ENCODE results near the gene TOP1.

Gene TOP1

DNA sequence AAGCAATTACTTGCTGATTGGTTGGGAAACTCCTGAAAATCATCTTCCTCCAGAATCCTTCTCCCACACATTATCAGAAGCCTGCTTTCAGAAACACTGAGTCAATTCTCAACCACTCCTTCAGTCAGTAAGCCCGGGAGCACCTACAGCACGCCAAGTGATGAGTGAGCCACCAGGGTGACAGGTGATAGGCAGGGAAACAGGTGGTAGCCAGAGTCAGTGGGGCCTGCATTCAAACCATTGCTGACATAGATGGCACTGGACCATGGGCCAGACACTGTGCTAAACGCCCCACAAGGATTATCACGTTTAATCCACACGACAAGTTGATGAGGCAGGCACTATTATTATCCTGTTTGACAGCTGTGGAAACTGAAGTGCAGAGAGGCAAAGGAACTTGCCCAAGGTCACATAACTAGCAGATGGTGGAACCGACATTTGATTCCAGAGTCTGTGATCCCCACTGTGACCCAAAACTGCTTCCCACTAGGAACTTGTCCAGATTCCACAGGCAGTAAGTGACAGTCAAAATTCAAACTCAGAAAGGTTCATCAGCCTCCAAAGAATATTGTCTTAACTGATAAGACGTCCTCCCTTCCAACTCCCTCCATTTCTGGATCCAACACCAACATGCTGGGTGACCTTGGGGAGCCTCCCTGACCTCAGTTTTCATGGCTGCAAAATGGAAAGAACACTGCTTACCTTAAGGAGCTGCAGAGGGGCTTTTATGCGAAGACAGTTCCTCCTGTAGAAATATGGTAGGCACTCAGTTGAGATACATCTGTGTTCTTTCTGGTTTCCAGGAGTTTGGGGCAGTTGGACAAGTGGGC is 23.9 kb upstream of the TOP1 start:
- no peak for DNase-seq

DNA sequence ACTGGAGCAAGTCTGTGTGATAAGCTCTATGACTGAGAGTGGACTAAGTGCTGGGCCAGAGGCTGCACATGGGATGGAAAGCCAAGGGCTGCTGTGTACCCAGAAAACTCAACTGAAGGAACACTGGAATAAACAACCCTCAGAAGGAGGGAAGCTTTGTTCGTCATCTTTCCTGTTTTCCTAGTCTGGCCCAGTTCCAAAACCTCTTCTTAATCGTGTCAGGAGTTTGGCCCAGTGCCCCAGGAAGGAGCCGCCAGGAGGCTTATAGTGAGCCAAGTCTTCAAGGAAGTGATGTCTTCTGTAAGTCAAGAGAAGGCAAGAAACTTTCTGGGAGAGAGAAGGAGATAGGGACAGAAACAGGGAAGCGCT is 23.3 kb upstream of the TOP1 start:
- DNase-seq, result no peak

DNA sequence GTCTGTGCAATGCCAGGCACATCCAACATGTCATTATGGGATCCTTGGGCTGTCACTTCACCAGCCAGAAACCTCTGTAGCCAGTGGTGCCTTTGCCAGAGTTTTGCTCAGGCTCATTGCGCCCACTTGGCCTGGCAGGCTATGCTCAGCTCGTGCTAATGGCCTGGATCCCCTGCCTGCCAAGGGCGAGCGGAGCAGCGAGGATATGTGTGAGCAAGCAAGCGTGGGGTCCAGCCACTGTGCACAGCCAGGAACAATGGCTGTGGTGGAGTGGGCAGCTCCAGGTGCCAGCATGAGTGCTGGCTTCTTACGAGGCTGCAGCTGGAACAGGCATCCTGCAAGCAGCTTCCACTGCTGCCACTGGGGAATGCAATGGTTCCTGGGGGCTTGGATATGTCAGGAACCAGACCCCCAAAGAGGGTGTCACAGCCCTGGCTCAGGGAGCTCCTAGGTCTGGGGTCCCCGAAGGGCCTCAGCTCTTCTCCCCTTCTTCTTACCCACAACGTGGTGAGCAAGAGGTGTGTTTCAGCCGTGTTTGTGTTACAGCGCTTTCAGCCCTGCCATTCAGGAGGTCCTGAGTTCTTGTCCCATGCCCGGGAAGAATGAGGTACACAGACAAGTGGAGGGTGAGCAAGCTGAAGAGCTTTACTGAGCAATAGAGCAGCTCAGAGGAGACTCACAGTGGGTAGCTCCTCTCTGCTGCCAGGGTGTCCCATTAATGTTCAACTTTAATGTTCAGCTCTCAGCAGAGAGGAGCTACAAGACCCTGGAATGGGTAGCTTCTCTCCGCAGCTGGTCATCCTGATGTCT is 22.3 kb upstream of the TOP1 start:
- DNase-seq, result no peak

DNA sequence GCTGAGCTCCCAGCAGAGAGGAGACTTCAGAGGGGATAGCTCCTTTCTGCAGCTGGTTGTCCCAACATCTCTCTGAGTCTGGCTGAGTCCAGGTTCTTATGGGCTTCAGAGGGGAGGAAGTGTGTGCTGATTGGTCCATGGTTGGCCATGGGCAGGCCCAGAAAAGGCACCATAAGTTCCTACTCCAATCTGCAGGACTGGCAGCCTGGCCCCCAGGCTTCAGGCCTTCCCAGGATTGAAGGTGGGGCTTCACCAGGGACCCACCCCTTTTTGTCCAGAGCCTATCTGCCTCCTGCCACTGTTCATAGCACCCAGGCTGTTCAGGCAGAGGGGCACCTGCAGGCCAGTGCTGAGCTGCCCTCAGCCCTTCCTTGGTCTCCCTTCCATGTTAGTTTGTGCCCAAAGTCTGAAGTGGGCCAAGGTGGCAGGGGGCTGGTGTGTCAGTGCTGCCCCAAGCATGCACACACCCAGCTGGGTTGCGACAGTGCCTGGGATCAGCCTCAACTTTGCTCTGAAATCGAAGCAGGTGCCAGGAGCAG is 21.6 kb upstream of the TOP1 start:
- no peak for DNase-seq

DNA sequence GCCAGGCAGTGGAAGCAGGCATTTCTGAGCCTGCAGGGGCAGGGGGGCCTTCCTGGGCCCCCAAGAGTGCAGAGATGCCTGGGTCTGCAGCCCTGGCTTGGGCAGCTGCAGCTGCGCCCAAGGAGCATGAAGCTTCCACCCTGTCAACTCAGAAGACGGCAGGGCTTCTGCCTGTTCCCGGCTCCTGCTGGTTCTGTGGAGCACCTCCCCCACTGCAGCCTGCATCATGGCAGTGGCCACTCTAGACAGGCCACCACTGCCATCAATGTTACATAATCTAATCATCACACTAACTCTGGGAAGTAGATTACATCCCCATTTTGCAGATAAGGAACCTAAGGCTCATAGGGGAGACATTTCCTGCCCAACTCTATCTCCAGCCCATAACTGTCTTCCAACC is 21.1 kb upstream of the TOP1 start:
- no peak for DNase-seq

DNA sequence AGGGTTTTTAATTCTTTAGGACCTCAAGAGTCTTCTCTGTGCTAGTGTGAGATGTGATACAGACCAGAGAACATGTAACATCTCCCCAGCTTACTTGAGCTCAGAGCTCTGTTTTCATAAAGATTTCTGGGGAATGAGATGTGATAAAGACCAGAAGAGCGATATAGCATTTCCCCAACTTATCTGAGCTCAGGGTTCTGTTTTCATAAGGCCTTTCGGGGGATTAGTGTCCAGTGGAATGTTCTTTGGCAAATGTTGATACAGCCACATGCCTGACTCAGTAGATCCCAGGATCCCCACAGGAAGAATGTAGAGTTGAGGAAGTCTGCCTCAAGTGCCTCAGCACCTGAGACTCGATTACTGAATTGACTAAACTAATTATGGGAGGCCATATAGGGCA is 18.7 kb upstream of the TOP1 start:
- DNase-seq, result no peak

DNA sequence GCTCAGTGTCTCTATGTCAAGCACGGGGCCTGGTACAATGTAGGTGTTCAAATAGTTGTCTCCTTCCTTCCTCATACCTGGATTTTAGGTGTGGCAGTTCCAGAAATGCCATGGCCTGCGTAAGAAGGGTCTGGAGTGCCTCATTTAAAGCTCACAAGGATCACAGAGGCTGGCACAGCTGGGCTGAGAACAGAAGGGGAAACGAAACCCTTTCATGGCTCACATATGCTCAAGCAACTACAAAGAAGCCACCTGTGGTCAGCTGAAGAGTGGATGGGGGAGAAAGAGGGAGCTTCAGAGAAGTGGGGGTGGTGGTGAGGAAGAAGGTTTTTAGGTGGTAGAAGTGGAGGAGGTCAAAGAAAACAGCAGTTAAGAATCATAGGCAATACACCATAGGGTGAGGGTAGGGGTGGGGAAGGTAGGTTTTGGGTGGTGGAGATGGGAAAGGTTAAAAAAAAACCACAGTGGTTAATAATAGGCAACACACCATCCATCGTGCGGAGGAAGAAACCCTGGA is 17.0 kb upstream of the TOP1 start:
- DNase-seq, result no peak

DNA sequence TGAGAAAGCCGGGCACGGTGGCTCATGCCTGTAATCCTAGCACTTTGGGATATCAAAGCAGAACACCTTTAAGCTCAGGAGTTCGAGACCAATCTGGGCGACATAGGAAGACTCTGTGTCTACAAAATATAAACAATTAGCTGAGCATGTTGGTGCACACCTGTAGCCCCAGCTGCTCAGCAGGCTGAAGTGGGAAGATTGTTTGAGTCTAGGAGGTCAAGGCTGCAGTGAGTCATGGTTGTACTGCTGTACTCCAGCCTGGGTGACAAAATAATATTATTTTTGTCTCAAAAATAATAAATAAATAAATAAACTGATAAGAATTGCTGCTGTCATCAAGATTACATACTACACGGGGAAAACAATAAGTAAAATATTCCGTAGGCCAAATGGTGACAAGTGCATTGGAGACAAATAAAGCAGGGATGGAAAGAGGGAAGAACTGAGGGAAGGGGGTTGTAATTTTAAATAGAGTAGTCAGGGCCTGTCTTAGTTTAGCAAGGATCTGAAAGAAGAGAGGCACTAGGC is 14.0 kb upstream of the TOP1 start:
- no peak for DNase-seq

DNA sequence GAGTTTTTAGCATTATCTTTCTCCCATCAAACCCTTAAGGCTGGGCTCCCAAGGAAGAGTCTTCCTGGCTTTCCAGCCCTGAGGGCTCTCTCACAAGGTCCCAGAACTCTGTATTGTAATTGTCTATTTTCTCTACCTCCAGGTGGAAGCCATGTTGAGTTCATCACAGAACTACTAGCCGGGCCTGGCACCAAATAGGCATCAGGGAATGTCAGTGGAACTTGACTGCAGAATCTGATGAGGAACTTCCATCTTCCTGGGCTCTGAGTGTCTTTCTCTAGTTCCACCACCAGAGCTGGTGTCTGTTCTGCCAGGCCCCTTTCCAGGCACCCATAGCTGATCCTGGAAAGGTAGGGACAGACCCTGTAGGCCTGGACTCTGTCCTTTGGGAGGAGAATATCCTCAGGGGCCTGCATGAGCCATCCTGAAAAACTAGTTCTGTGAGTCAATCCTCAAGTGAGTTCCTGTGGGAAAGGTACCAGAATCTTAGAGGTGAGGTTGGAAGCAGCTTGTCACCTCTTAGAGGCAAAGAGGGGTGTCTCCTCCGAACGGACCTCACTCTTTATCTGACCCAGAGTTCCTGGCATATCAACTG is 11.1 kb upstream of the TOP1 start:
- DNase-seq, result no peak

DNA sequence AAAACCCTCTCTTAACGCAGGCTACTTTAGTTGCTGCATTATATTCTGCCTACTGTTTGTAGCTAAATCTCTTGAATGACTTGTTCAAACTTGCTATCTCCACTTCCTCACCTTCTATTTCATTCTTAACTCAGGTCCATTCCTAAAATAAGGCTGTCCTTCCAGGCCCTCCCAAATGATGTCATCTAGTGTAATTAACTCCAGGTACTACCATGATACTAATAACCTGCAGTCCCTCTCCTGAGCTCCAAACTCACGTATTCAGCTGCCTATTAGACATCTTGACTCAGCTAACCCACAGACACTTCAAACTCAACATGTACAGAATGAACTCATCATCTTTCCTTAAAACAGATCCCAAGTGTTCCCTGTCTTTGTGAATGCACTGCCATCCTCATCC is 10.5 kb upstream of the TOP1 start:
- DNase-seq, result no peak

DNA sequence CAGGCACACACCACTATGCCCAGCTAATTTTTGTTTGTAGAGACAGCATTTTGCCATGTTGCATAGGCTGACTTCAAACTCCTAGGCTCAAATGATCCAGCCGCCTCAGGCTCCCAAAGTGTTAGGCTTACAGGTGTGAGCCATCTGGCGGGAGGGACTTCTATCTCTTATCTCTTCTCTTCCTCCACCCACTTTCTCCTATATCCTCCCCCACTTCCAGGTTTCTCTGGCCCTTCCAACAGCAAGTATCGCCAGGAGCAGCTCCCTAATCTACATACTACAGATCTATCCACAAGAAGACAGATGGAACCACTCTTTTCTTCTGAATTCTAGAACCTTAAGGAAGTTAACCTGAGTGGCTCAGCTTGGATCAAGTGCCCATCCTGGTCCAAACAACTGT is 5.1 kb upstream of the TOP1 start:
- no peak for DNase-seq

DNA sequence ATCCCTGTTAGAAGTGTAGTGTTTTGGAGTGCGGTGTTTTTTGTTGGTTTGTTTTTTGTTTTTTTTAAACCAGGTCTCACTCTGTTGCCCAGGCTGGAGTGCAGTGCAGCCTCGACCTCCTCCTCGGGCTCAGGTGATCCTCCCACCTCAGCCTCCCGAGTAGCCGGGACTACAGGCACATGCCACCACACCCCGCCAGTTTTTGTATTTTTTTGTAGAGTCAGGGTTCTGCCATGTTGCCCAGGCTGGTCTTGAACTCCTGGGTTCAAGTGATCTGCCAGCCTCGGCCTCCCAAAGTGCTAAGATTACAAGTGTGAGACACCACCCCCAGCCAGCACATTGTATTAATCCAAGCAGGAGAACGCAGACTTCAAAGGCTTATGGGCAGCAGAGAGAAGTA is 1.3 kb upstream of the TOP1 start:
- DNase-seq, result no peak

DNA sequence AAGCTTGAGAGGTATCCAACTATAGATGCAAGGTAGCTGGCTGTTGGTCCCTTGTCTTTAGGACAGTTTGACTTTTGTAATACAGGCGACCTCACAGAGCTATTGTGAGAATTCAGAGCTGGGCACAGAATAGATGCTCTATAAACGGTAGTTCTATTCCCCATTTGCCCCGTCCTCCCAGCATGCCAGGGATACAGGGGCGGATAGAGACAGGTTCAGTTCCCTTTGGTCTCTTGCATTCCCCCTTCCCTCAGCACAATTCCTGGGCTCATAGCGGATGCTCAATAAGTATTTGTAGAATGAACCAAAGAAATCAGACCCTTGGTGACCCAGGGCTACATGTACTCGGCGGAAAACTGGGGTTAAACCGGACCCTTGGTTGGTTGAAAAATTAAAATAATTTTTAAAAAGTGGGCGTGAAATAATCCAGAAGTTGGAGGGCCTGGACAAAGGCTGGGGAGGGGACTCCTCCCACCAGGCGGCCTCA is 707 bp upstream of the TOP1 start:
- no peak for DNase-seq

DNA sequence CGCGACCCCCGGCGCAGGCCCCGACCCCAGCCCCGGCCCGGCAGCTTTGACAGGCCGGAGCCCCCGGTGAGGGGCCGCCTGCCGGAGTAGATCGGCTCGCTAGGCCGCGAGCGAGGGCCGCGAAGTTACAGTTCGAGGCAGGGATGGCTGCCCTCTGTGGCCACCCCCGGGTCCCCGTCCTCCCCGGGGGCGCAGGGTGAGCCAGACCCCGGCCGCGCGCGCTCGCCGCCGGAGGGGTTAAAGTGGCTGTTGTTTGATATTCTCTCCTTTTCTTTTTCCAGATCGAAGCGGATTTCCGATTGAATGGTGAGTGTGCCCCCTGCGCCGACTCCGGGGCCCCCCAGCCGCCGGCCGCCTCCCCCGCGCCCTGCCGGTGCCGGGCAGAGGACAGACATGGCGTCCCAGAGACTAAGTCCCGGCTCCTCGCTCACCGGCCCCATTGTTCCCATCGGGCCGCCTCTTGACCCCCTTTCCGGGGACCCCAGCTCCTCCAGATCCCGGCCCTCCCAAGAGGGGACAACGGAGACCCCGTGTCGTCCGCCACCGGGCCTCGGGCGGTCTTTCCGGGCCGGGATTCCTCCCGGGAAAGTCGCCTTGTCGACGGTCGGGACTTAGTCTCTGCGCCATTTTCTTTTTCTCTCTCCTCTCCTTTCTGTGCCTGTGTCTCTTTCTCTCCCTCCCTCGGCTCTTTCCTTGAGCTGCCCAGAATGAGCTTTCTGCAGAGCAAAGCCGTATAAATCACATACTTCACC is 704 bp downstream of the TOP1 start:
- peak; percentile 17 for DNase-seq

DNA sequence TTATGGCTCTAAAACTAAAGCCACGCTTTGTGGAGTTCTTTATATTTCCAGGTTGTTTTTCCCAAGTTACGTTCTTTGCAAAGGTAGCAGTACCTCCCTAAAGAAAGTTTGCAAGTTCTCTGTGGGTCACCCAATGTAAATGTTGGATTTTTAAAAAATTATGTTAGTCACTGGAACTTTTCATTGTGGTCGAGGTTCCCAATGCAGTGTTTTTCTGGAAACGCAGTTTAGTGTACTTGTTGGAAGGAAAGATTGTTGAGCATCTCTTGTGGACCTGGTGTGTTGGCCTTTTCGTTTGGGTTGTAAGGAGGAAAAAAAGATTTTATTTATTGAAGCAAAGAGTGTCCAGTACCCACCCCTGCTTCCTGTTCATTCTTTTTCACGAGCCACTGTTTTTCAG is 1.4 kb downstream of the TOP1 start:
- DNase-seq, result no peak

DNA sequence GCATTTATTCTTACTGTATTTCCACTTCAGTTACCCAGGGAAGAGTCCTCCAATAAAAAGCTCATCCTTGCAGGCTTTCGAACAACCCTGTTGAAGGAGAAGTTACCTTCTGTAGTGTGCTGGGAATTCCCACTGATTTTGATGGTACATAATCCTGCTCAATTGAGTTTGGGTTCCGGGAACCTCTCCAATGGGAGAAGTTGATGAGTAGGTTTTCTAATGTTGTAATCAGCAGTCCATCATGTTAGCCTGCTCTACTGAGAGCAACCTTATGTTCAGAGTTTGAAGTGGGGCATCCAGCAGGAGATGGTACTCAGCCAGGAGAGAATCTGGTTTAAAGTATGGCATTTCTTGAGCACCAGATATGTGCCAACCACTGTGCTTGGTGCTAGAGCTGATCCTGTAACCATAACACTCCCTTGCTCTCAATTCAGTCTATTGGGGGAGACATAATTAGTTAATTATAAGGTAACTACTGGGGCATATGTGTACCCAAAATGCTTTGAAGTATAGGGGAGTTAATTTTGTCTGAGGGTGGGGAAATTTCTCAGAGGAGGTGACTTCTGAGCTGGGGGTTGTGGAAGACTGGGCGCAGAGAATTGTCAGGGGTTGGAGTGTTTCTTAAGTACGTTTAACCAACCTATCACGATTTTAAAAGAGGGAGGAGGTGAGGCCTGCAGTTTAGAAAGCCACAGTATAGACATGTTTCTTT is 2.1 kb downstream of the TOP1 start:
- DNase-seq, result no peak

DNA sequence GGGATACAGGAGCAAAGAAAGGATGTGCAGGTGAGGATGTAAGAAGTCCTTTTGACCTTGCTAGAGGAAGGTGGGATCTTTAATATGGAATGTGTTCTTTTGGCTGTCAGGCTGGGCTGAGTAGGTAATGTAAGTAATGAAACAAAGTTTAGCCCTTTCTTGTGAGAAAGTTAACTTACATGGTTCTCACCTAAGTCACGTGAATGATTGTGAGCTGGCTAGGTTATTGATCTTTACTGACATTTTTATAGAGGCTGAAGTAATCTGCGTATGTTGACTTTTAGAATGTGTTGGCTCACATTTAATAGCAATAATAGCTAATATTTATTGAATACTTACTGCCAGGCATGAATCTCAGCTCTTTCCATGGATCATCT is 2.6 kb downstream of the TOP1 start:
- no peak for DNase-seq

DNA sequence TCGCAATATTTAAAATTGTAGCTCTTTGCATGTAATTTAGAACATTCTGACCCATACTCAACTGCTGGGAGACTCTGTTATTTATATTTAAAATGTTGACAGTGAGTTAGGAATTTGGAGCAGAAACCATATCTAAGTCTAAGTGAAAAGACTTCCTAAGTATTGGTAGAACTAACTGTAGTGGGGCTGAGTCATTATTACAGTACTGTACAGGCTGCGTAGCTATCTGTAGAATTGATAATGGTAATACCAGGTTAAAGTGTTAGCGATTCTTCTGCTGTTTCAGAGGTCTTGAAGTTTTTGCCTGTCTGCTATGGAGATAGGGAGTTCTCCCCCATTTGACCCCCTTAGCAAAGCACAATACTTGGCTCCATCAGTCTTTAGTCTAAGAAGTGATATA is 3.6 kb downstream of the TOP1 start:
- DNase-seq, result no peak

DNA sequence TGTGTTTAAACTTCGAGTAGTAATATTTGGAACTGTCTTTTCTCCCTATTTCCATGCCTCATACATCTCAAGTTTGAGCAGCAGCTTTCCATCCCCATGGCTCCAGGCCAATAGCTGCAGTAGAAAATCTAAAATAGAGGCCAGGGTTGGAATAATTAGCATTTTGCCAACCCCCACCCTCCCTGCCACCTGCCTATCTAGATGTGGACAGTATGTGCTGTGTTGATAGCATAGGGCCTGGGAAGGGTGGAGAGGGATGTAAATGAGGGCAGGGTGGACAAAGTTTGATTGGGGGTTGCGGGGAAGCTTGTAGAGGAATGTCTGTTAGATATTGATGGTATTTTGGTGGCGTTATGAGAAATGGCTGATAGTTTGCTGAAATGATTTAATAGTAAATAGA is 5.6 kb downstream of the TOP1 start:
- DNase-seq, result no peak

DNA sequence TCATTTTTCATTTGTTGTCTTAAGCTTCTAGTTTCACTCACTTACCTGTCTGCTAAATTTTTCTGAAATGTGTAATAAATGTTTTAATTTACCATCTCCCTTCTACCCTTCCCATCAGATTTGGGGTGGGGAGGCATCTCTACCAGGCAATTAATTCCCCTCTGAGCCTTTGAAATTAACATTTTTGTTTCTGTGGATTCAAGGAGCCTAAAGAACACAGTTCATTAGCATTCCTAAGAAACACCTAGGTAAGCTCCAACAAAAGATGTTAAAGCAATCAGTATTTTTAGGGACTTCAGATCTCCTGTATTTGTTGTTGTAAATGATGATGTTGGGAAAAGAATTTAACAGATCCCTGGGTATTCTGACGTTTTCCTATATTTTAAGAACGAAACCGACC is 6.6 kb downstream of the TOP1 start:
- DNase-seq, result no peak

DNA sequence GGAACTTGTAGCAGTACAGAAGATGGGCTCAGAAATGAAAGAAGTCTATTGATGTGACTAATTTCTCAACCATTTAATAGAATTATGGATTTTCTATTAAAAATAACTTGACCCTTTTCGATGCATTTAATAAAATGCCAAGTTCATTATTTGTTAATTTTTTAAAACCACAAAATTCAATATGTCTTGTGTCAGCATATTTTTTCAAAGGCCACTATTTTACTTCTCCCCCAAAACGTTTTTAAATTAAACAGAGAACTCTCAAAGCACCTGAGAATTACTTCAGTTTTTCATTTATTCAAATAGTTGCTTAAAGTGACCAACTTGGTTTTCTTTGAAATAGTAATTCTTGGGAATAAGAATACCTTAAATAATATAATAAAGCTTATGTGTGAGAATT is 8.6 kb downstream of the TOP1 start:
- no peak for DNase-seq
